GM12878 (cell line): Measurements from ENCODE around the gene SHFL. TPM values are rescaled to one million over a fixed set of nuclear protein-coding genes. Genes with fewer than 3 reads are reported as not detected.

Experiments used
- BHLHE40 ChIP-seq, 2 experiments: fragments of 450-650 bp in 1 of 2; IDR thresholded peaks; 2 replicates each; pipeline ENCODE4 v1.6.1; 2011 to 2017; ENCODE audit warnings: low read depth in 2 of 2, borderline replicate concordance in 1 of 2, improper control_type of control experiment in 1 of 2, low read length in 1 of 2, mild to moderate bottlenecking in 1 of 2
- CBFB ChIP-seq: IDR thresholded peaks from 2 replicates; pipeline ENCODE4 v1.6.1; 2016; ENCODE audit warnings: antibody characterized with exemption, low read depth
- CBX3 ChIP-seq: fragments of 200-600 bp; sonication (generic); IDR thresholded peaks from 2 replicates; pipeline ENCODE4 v1.6.1; 2016; ENCODE audit warnings: low read depth, borderline replicate concordance
- DPF2 ChIP-seq: fragments of 450-650 bp; IDR thresholded peaks from 2 replicates; pipeline ENCODE4 v1.6.1; 2017; ENCODE audit warnings: mild to moderate bottlenecking
- ETV6 ChIP-seq, 2 experiments: fragments of 450-650 bp in 1 of 2; IDR thresholded peaks in 1 of 2; conservative IDR thresholded peaks in 1 of 2; 2 replicates each; pipeline ENCODE4 v1.6.1; 2014; ENCODE audit warnings: antibody characterized with exemption in 1 of 2, borderline replicate concordance in 1 of 2, low read depth in 1 of 2, mild to moderate bottlenecking in 1 of 2, moderate library complexity in 1 of 2
- FOXK2 ChIP-seq: fragments of 450-650 bp; IDR thresholded peaks from 2 replicates; pipeline ENCODE4 v1.6.1; 2017; ENCODE audit warnings: mild to moderate bottlenecking, moderate library complexity
- FOXM1 ChIP-seq: IDR thresholded peaks from 2 replicates; pipeline ENCODE4 v1.6.1; 2012; ENCODE audit warnings: low read depth, mild to moderate bottlenecking, inconsistent platforms, low read length, moderate library complexity
- IRF4 ChIP-seq: IDR thresholded peaks from 2 replicates; pipeline ENCODE4 v1.6.1; 2011; ENCODE audit warnings: low read depth, low read length
- NFYA ChIP-seq: IDR thresholded peaks from 2 replicates; pipeline ENCODE4 v1.6.1; 2011; ENCODE audit warnings: low read depth, mild to moderate bottlenecking, low read length, improper control_type of control experiment, borderline replicate concordance
- NRF1 ChIP-seq: conservative IDR thresholded peaks from 2 replicates; pipeline ENCODE4 v1.6.1; 2011; ENCODE audit warnings: mild to moderate bottlenecking, low read depth, low read length, improper control_type of control experiment
- PAX5 ChIP-seq: IDR thresholded peaks from 2 replicates; pipeline ENCODE4 v1.6.1; 2011; ENCODE audit warnings: low read depth, low read length, borderline replicate concordance
- POLR2A ChIP-seq: IDR thresholded peaks from 2 replicates; pipeline ENCODE4 v1.6.1; 2011; ENCODE audit warnings: low read depth, mild to moderate bottlenecking, low read length
- RB1 ChIP-seq: fragments of 450-650 bp; formaldehyde crosslinking; IDR thresholded peaks from 2 replicates; pipeline ENCODE4 v1.6.1; 2017; ENCODE audit warnings: mild to moderate bottlenecking, borderline replicate concordance
- TCF12 ChIP-seq: IDR thresholded peaks from 2 replicates; pipeline ENCODE4 v1.6.1; 2011; ENCODE audit warnings: low read depth, mild to moderate bottlenecking, low read length
- WRNIP1 ChIP-seq: IDR thresholded peaks from 2 replicates; pipeline ENCODE4 v1.6.1; 2011; ENCODE audit warnings: low read depth, low read length, improper control_type of control experiment, borderline replicate concordance
- ZNF24 ChIP-seq: fragments of 450-650 bp; IDR thresholded peaks from 2 replicates; pipeline ENCODE4 v1.6.1; 2017; ENCODE audit warnings: antibody characterized with exemption, mild to moderate bottlenecking
- ZSCAN29 ChIP-seq: fragments of 450-650 bp; IDR thresholded peaks from 2 replicates; pipeline ENCODE4 v1.6.1; 2017; ENCODE audit warnings: mild to moderate bottlenecking, moderate library complexity
- ZZZ3 ChIP-seq: IDR thresholded peaks from 2 replicates; pipeline ENCODE4 v1.6.1; 2011; ENCODE audit warnings: low read depth; ENCODE audit not compliant: control insufficient read depth, insufficient read length
- polyA plus RNA-seq, 11 experiments: library from polyadenylated mRNA; depleted of rRNA in 4 of 11; unstranded in 6 of 11; stranded (reverse) in 5 of 11; fragments of >200 nt; fragmentation: Nextera tagmentation in 4 of 11; fragmentation: Illumina TruSeq in 1 of 11; extraction: Ambion mirVana in 4 of 11; extraction: Trizol in 1 of 11; gene quantifications; 1 replicate in 1 of 11; 2 replicates in 10 of 11; pipeline versions ENCODE4 v1.2.1 to v1.2.3, GENCODE V29; 2011 to 2016; ENCODE audit warnings: inconsistent platforms in 2 of 11, missing spikeins in 2 of 11, low read depth in 1 of 11
- total RNA-seq, 4 experiments: library from RNA; depleted of rRNA in 3 of 4; stranded (reverse); fragments of >200 nt in 3 of 4; fragmentation: Illumina TruSeq in 1 of 4; extraction: Trizol in 1 of 4; gene quantifications; 2 replicates each; pipeline versions ENCODE4 v1.2.1 to v1.2.3, GENCODE V29; 2013 to 2021
- TF ChIP-seq, protein P1 (sequence below): fragments of 450-650 bp; IDR thresholded peaks from 2 replicates; pipeline ENCODE4 v1.6.1; 2017; ENCODE audit warnings: borderline replicate concordance
- TF ChIP-seq, protein P2 (sequence below): IDR thresholded peaks from 2 replicates; pipeline ENCODE4 v1.6.1; 2012; ENCODE audit warnings: low read depth, low read length, improper control_type of control experiment
- TF ChIP-seq, protein P3 (sequence below), 3 experiments: IDR thresholded peaks in 2 of 3; conservative IDR thresholded peaks in 1 of 3; 2 replicates each; pipeline ENCODE4 v1.5.1; 2011; ENCODE audit warnings: low read depth in 3 of 3, low read length in 3 of 3, mild to moderate bottlenecking in 3 of 3, control low read depth in 2 of 3, moderate library complexity in 2 of 3, inconsistent platforms in 1 of 3, mixed read lengths in 1 of 3; ENCODE audit not compliant: control insufficient read depth in 2 of 3, insufficient read depth in 1 of 3; ENCODE audit errors: extremely low read depth in 1 of 3
- TF ChIP-seq, protein P4 (sequence below): IDR thresholded peaks from 2 replicates; pipeline ENCODE4 v1.6.1; 2012; ENCODE audit warnings: low read depth, low read length, improper control_type of control experiment

Gene SHFL
- total and polyA plus RNA-seq, 10 of the 15 experiments (the other 5 are each of a cell fraction or from before 2014, with no cell fraction given), result 8.0 to 83.8 (median 40.7) TPM

DNA sequence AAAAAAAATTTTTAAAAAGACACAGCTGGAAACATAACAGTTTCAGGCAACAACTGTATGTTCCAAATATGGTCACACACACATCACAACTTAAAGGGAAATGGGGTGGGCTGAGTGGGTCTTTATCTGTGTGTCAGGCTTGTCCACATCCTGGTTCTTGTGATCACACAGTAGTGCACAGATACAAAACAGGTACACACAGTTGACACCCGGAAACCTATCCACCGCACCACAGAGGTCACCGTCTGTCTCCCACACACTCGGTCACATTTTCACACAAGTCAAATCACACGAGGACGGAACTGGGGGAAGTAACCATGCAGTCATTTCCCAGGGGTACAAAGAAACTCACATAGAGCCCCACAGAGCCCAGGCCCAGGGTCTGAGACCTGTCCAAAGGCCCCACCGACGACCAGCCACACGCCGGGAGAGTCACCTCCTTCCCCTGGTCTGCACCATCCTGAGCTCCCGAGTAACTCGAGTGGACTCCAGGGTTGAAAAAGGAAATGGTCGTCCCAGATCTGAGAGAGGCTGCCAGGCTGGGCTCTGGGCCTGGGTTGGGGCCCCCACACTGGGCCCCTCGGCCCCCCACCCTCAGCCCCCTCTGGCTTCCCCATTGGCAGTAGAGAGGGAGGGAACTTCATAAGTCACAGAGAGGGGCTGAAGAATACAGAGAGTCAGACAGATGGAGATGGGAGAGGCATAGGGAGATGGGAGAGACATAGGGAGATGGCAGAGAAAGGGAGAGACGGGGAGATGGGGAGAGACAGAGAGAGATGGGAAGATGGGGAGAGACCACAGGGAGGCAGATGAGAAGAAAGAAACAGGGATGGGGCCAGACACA is 18.8 kb downstream of the SHFL start (continued):
- peak; percentile 51 for TF ChIP-seq DPF2
- TF ChIP-seq, protein P1, sequence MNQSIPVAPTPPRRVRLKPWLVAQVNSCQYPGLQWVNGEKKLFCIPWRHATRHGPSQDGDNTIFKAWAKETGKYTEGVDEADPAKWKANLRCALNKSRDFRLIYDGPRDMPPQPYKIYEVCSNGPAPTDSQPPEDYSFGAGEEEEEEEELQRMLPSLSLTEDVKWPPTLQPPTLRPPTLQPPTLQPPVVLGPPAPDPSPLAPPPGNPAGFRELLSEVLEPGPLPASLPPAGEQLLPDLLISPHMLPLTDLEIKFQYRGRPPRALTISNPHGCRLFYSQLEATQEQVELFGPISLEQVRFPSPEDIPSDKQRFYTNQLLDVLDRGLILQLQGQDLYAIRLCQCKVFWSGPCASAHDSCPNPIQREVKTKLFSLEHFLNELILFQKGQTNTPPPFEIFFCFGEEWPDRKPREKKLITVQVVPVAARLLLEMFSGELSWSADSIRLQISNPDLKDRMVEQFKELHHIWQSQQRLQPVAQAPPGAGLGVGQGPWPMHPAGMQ, result no peak
- peak; percentile 81 for TF ChIP-seq POLR2A
- no peak for TF ChIP-seq FOXK2
- TF ChIP-seq, protein P2, sequence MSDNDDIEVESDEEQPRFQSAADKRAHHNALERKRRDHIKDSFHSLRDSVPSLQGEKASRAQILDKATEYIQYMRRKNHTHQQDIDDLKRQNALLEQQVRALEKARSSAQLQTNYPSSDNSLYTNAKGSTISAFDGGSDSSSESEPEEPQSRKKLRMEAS, result peak; percentile 45; the same call in 1 of the 2 replicates
- peak; percentile 86 to 89 for TF ChIP-seq BHLHE40 (IDR thresholded peaks at IDR 0.05; ENCODE audit: borderline replicate concordance in 1 of 2, low read depth in 2 of 2, low read length in 1 of 2)
- TF ChIP-seq WRNIP1, result peak; percentile 66; the same call in 1 of the 2 replicates
- no peak for TF ChIP-seq CBX3
- TF ChIP-seq PAX5, result peak; percentile 88
- peak; percentile 59 for TF ChIP-seq IRF4
- TF ChIP-seq RB1, result peak; percentile 16; the same call in 1 of the 2 replicates
- TF ChIP-seq, protein P3, sequence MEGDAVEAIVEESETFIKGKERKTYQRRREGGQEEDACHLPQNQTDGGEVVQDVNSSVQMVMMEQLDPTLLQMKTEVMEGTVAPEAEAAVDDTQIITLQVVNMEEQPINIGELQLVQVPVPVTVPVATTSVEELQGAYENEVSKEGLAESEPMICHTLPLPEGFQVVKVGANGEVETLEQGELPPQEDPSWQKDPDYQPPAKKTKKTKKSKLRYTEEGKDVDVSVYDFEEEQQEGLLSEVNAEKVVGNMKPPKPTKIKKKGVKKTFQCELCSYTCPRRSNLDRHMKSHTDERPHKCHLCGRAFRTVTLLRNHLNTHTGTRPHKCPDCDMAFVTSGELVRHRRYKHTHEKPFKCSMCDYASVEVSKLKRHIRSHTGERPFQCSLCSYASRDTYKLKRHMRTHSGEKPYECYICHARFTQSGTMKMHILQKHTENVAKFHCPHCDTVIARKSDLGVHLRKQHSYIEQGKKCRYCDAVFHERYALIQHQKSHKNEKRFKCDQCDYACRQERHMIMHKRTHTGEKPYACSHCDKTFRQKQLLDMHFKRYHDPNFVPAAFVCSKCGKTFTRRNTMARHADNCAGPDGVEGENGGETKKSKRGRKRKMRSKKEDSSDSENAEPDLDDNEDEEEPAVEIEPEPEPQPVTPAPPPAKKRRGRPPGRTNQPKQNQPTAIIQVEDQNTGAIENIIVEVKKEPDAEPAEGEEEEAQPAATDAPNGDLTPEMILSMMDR (IDR thresholded peaks at IDR 0.05 in 2 of 3, conservative IDR thresholded peaks at IDR 0.05 in 1 of 3; ENCODE audit: control insufficient read depth in 2 of 3, extremely low read depth in 1 of 3, insufficient read depth in 1 of 3, low read depth in 3 of 3, low read length in 3 of 3), result no peak
- peak in 1 of 2 experiments; percentile 91; a peak in 2 of 4 replicates for TF ChIP-seq ETV6 (conservative IDR thresholded peaks at IDR 0.05 in 1 of 2, IDR thresholded peaks at IDR 0.05 in 1 of 2; ENCODE audit: borderline replicate concordance in 1 of 2, low read depth in 1 of 2)
- TF ChIP-seq NRF1, result no peak
- 0 out of 2 replicates have a peak, but pooled peaks have one; percentile 3 for TF ChIP-seq ZNF24
- TF ChIP-seq, protein P4, sequence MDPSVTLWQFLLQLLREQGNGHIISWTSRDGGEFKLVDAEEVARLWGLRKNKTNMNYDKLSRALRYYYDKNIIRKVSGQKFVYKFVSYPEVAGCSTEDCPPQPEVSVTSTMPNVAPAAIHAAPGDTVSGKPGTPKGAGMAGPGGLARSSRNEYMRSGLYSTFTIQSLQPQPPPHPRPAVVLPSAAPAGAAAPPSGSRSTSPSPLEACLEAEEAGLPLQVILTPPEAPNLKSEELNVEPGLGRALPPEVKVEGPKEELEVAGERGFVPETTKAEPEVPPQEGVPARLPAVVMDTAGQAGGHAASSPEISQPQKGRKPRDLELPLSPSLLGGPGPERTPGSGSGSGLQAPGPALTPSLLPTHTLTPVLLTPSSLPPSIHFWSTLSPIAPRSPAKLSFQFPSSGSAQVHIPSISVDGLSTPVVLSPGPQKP, result peak; percentile 91
- no peak for TF ChIP-seq ZZZ3
- TF ChIP-seq FOXM1, result peak; percentile 88; the same call in 1 of the 2 replicates
- TF ChIP-seq ZSCAN29, result no peak
- TF ChIP-seq NFYA, result no peak
- TF ChIP-seq CBFB, result peak; percentile 83
- TF ChIP-seq TCF12, result peak; percentile 93
